CD14-positive monocyte (primary cell): ENCODE results near the gene KCNQ1. TPM values are rescaled to one million over a fixed set of nuclear protein-coding genes. Genes with fewer than 3 reads are reported as not detected.

Source experiments
- DNase-seq, 3 donors: peaks; one replicate each; pipeline ENCODE4 v3.0.0-alpha.2; 2011 to 2022
- H2AFZ ChIP-seq: 2 replicates; pipeline ENCODE4 v1.6.0; 2012; ENCODE audit warnings: mild to moderate bottlenecking, low read depth, low read length, inconsistent platforms; ENCODE audit not compliant: insufficient read depth, poor library complexity, severe bottlenecking
- H3K27ac ChIP-seq, 2 donors: 1 replicate in 1 of 2; 2 replicates in 1 of 2; pipeline ENCODE4 v1.5.1; 2012 to 2013; ENCODE audit warnings: low read length in 2 of 2, control low read depth in 1 of 2, inconsistent platforms in 1 of 2, low read depth in 1 of 2, mild to moderate bottlenecking in 1 of 2
- H3K27me3 ChIP-seq, 2 donors: one replicate each; pipeline versions ENCODE4 v1.6.0 to v1.6.1; 2011 to 2013; ENCODE audit warnings: low read length in 2 of 2; ENCODE audit not compliant: control insufficient read depth in 2 of 2, insufficient read depth in 2 of 2
- H3K36me3 ChIP-seq, 2 donors: replicated peaks in 1 of 2; 1 replicate in 1 of 2; 2 replicates in 1 of 2; pipeline versions ENCODE4 v1.5.1 to v1.6.1; 2012 to 2013; ENCODE audit warnings: low read length in 2 of 2, control low read depth in 1 of 2, inconsistent platforms in 1 of 2, mild to moderate bottlenecking in 1 of 2; ENCODE audit not compliant: insufficient read depth in 2 of 2, control insufficient read depth in 1 of 2
- H3K4me1 ChIP-seq, 2 donors: 1 replicate in 1 of 2; 2 replicates in 1 of 2; pipeline versions ENCODE4 v1.5.1 to v1.6.1; 2012 to 2013; ENCODE audit warnings: low read length in 2 of 2, control low read depth in 1 of 2, inconsistent platforms in 1 of 2, mild to moderate bottlenecking in 1 of 2, moderate library complexity in 1 of 2; ENCODE audit not compliant: insufficient read depth in 2 of 2, control insufficient read depth in 1 of 2
- H3K4me2 ChIP-seq: replicated peaks from 2 replicates; pipeline ENCODE3; 2012; ENCODE audit warnings: low read length, moderate library complexity, mild to moderate bottlenecking; ENCODE audit not compliant: poor library complexity, severe bottlenecking; ENCODE audit errors: extremely low read depth
- H3K4me3 ChIP-seq, 3 experiments: fragments of 200-600 bp in 1 of 3; sonication (generic) in 1 of 3; replicated peaks in 1 of 3; 1 replicate in 2 of 3; 2 replicates in 1 of 3; pipeline ENCODE4 v1.5.1; 2011 to 2013; ENCODE audit warnings: low read length in 3 of 3, mild to moderate bottlenecking in 3 of 3, control low read depth in 2 of 3, low read depth in 2 of 3, inconsistent platforms in 1 of 3, moderate library complexity in 1 of 3
- H3K79me2 ChIP-seq: 2 replicates; pipeline ENCODE4 v1.6.0; 2012; ENCODE audit warnings: mild to moderate bottlenecking, control low read depth, inconsistent platforms, low read length, moderate library complexity; ENCODE audit not compliant: insufficient read depth
- H3K9ac ChIP-seq: 2 replicates; pipeline ENCODE4 v1.6.0; 2017; ENCODE audit warnings: low read length, mild to moderate bottlenecking; ENCODE audit not compliant: insufficient read depth, poor library complexity, severe bottlenecking
- H3K9me3 ChIP-seq, 2 donors: replicated peaks in 1 of 2; 1 replicate in 1 of 2; 2 replicates in 1 of 2; pipeline versions ENCODE4 v1.5.1 to v1.6.1; 2012 to 2013; ENCODE audit warnings: low read length in 2 of 2, control low read depth in 1 of 2; ENCODE audit not compliant: control insufficient read depth in 1 of 2, insufficient read depth in 1 of 2
- H4K20me1 ChIP-seq: 2 replicates; pipeline ENCODE4 v1.6.0; 2012; ENCODE audit warnings: mild to moderate bottlenecking, low read length, control low read depth, moderate library complexity; ENCODE audit not compliant: insufficient read depth
- H3K27ac Mint-ChIP-seq, 7 donors: one replicate each; pipeline ENCODE4 v1.8.0; 2020; ENCODE audit warnings: mild to moderate bottlenecking in 7 of 7, mixed read lengths in 7 of 7, moderate library complexity in 6 of 7, inconsistent platforms in 2 of 7
- H3K27me3 Mint-ChIP-seq, 3 donors: one replicate each; pipeline ENCODE4 v1.8.0; 2021 to 2022; ENCODE audit warnings: low read depth in 3 of 3, mild to moderate bottlenecking in 3 of 3, mixed read lengths in 3 of 3, moderate library complexity in 3 of 3, inconsistent platforms in 1 of 3
- H3K36me3 Mint-ChIP-seq, 2 donors: one replicate each; pipeline ENCODE4 v1.8.0; 2020; ENCODE audit warnings: mixed read lengths in 2 of 2, inconsistent platforms in 1 of 2, mild to moderate bottlenecking in 1 of 2
- H3K4me1 Mint-ChIP-seq: one replicate; pipeline ENCODE4 v1.8.0; 2020; ENCODE audit warnings: mild to moderate bottlenecking, mixed read lengths
- H3K4me3 Mint-ChIP-seq, 2 donors: one replicate each; pipeline ENCODE4 v1.8.0; 2020; ENCODE audit warnings: mild to moderate bottlenecking in 2 of 2, mixed read lengths in 2 of 2, moderate library complexity in 1 of 2
- H3K9me3 Mint-ChIP-seq, 7 donors: one replicate each; pipeline ENCODE4 v1.8.0; 2020 to 2022; ENCODE audit warnings: mixed read lengths in 7 of 7, mild to moderate bottlenecking in 6 of 7, moderate library complexity in 6 of 7, inconsistent platforms in 2 of 7
- WGBS: methylation state at CpG from one replicate; pipeline ENCODE4 v1.1.5; 2013; ENCODE audit warnings: missing lambda C conversion rate; ENCODE audit not compliant: insufficient coverage; 5-methylcytosine and 5-hydroxymethylcytosine counted together
- intact Hi-C, 2 donors: fragments of 100-400 bp; cut with micrococcal nuclease; formaldehyde crosslinking; loops; one replicate each; pipeline versions ENCODE4 v1.15.0 to v1.15.1; 2023
- polyA plus RNA-seq, 3 donors: library from polyadenylated mRNA; depleted of rRNA in 1 of 3; unstranded in 2 of 3; stranded (reverse) in 1 of 3; fragments of 300-500 nt in 2 of 3; fragments of >200 nt in 1 of 3; fragmentation: Illumina TruSeq in 2 of 3; gene quantifications; 1 replicate in 2 of 3; 2 replicates in 1 of 3; pipeline ENCODE4 v1.2.3, GENCODE V29; 2012 to 2021
- TF ChIP-seq, protein P1 (sequence below): fragments of 200-600 bp; IDR thresholded peaks from one replicate; pipeline ENCODE4 v1.8.0; 2022; ENCODE audit warnings: antibody characterized with exemption, mild to moderate bottlenecking

Gene KCNQ1
- polyA plus RNA-seq, 3 donors: 14.9 to 31.8 (median 21.6) TPM

GRCh38 chr11:2647167-2647566, 202.4 kb downstream of the KCNQ1 start:
- Histone ChIP-seq H3K27me3 (no peaks in the 10 kb centered on the region), H3K9me3 (peaks cover 37 to 71% of the 10 kb centered on the region in 2 donors), H3K4me3 (no peak overlapping the region), H3K4me1 (no peaks in the 10 kb centered on the region), H4K20me1 (peaks cover 39% of the 10 kb centered on the region), H3K36me3 (peaks cover 0 to 6% of the 10 kb centered on the region in 2 donors), H3K9ac (no peak overlapping the region), H3K27ac (no peak overlapping the region), H2AFZ (no peak overlapping the region), H3K4me2 (no peak overlapping the region), H3K79me2 (no peaks in the 10 kb centered on the region)
- Mint-ChIP-seq H3K9me3 (peaks cover 52 to 85% (median 74%) of the 10 kb centered on the region in 7 donors), H3K27me3 (peaks cover 0 to 2% (median 1%) of the 10 kb centered on the region in 3 donors), H3K36me3 (peaks cover 20 to 23% of the 10 kb centered on the region in 2 donors), H3K4me3 (no peak overlapping the region), H3K27ac (no peak overlapping the region), H3K4me1 (no peaks in the 10 kb centered on the region)
- intact Hi-C loops: no loop called here
- DNase-seq: no peak
- TF ChIP-seq, protein P1, sequence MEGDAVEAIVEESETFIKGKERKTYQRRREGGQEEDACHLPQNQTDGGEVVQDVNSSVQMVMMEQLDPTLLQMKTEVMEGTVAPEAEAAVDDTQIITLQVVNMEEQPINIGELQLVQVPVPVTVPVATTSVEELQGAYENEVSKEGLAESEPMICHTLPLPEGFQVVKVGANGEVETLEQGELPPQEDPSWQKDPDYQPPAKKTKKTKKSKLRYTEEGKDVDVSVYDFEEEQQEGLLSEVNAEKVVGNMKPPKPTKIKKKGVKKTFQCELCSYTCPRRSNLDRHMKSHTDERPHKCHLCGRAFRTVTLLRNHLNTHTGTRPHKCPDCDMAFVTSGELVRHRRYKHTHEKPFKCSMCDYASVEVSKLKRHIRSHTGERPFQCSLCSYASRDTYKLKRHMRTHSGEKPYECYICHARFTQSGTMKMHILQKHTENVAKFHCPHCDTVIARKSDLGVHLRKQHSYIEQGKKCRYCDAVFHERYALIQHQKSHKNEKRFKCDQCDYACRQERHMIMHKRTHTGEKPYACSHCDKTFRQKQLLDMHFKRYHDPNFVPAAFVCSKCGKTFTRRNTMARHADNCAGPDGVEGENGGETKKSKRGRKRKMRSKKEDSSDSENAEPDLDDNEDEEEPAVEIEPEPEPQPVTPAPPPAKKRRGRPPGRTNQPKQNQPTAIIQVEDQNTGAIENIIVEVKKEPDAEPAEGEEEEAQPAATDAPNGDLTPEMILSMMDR: no peak
- no CpG with 5 or more reads among the region's 1 CpG for WGBS

GRCh38 chr11:2647953-2648352, 203.1 kb downstream of the KCNQ1 start:
- no peak overlapping the region for H3K9ac ChIP-seq
- Mint-ChIP-seq H3K4me1 (no peaks in the 10 kb centered on the region), H3K9me3 (peaks cover 49 to 86% (median 69%) of the 10 kb centered on the region in 7 donors), H3K27ac (no peak overlapping the region), H3K4me3 (no peak overlapping the region), H3K27me3 (peaks cover 0 to 2% (median 1%) of the 10 kb centered on the region in 3 donors), H3K36me3 (peaks cover 28% of the 10 kb centered on the region in 2 donors)
- no peaks in the 10 kb centered on the region for H3K4me1 ChIP-seq
- H3K9me3 ChIP-seq: peaks cover 42 to 66% of the 10 kb centered on the region in 2 donors
- H3K4me2 ChIP-seq: no peak overlapping the region
- no peak overlapping the region for H3K27ac ChIP-seq
- no peaks in the 10 kb centered on the region for H3K27me3 ChIP-seq
- no peak overlapping the region for H3K4me3 ChIP-seq
- no peaks in the 10 kb centered on the region for H3K79me2 ChIP-seq
- WGBS: no CpG with 5 or more reads among the region's 6 CpGs
- DNase-seq: no peak
- H4K20me1 ChIP-seq: peaks cover 39% of the 10 kb centered on the region
- TF ChIP-seq, protein P1: no peak
- H2AFZ ChIP-seq: no peak overlapping the region
- peaks cover 2 to 12% of the 10 kb centered on the region in 2 donors for H3K36me3 ChIP-seq
- intact Hi-C loops: no loop called here
